ENCODE data around the gene NFIB.

NFIB gene

DNA sequence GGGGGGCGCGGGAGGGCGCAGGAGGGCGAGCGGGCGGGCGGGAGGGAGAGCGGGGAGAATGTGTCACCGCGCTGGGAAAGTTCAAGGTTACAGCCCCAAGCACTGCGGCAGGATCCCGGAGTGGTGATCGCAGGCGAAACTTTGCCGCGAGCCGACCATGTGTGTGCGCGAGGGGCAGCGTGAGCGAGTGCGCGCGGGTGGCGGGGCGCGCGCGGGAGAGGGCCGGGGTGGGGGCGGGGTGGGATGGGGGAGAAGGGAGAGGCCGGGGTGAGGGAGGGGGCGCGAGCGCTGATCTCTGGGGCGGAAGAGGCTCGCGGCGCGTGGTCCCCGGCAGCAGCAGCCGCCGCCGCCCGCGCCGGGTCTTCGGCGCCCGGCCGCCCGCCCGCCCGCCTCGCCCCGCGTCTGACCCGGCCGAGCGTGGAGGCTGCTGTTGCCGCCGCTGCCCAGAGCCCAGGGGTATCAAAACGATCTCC is at the start of gene NFIB:
Gene NFIB (minus strand): TSS at position 191 of the 473 bp plus-strand sequence. CDS start 630 bp downstream, outside the sequence.
- no peaks in the 10 kb centered on the region for H3K9me3 ChIP-seq (ENCODE audit: low read length)
- H3K27me3 ChIP-seq (ENCODE audit: insufficient read depth, low read length) = no peaks in the 10 kb centered on the region
- H3K36me3 ChIP-seq (ENCODE audit: insufficient read depth, low read length) = no peaks in the 10 kb centered on the region
- peak within 1 kb of the TSS; percentile 97 for H2AFZ ChIP-seq (ENCODE audit: low read depth, low read length)
- peak within 1 kb of the TSS; percentile 93 for H3K4me3 ChIP-seq (ENCODE audit: low read length)
- peaks cover 40% of the 10 kb centered on the region for H3K4me1 ChIP-seq (ENCODE audit: insufficient read depth, low read length)

GRCh38 chr9:14362175-14362574 is 48.2 kb upstream of the NFIB start:
- no peak overlapping the region for H3K4me3 ChIP-seq (ENCODE audit: low read length)

DNA sequence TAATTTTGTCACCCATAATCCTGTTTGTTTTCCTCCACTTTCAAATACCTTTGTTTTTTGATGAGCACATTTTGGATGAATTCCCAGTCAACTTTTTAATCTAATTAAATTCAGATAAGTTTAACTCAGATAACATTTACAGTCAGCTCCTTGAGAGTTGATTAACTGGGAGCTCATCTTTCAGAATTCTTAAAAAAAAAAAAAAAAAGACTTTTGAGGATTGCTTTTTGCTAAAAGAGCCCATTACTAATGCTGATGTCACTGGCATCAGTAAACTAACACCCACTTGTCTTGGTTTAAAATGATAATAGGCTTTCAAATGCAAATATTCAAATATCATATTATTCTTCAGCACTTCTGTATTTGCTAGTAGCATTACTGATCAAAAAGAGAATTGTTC is 47.1 kb upstream of the NFIB start:
- Histone ChIP-seq H3K27me3 (ENCODE audit: insufficient read depth, low read length) (no peaks in the 10 kb centered on the region), H2AFZ (ENCODE audit: low read depth, low read length) (no peak overlapping the region), H3K9me3 (ENCODE audit: low read length) (no peaks in the 10 kb centered on the region), H3K36me3 (ENCODE audit: insufficient read depth, low read length) (no peaks in the 10 kb centered on the region), H3K4me1 (ENCODE audit: insufficient read depth, low read length) (no peaks in the 10 kb centered on the region), H3K4me3 (ENCODE audit: low read length) (no peak overlapping the region)

More at GRCh38 chr9:14362175-14362574, 48.2 kb upstream of the NFIB start:
- Histone ChIP-seq H2AFZ (ENCODE audit: low read depth, low read length) (no peak overlapping the region), H3K27me3 (ENCODE audit: insufficient read depth, low read length) (no peaks in the 10 kb centered on the region), H3K4me1 (ENCODE audit: insufficient read depth, low read length) (no peaks in the 10 kb centered on the region), H3K36me3 (ENCODE audit: insufficient read depth, low read length) (no peaks in the 10 kb centered on the region), H3K9me3 (ENCODE audit: low read length) (no peaks in the 10 kb centered on the region)

DNA sequence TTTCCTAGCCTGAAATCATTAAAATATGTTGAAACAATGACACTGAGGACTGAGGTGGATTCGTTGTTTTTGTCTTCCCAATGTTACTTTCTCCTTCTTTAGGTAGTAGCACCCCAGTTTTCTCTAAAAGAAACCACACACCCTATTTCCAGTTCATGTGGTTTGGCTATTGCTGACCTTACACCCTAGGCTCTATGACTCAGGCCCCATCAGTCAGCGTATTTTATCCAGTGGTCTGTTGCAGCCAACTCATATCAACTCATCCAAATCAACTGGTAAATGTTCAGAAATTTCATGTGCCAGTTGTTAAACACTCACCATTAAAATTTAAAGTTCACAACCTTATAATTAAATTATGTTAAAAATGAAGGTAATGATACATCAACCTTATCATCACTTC is 44.6 kb upstream of the NFIB start:
- Histone ChIP-seq H3K4me3 (ENCODE audit: low read length) (no peak overlapping the region), H3K4me1 (ENCODE audit: insufficient read depth, low read length) (peaks cover 7% of the 10 kb centered on the region), H3K9me3 (ENCODE audit: low read length) (no peaks in the 10 kb centered on the region), H2AFZ (ENCODE audit: low read depth, low read length) (no peak overlapping the region), H3K36me3 (ENCODE audit: insufficient read depth, low read length) (no peaks in the 10 kb centered on the region), H3K27me3 (ENCODE audit: insufficient read depth, low read length) (no peaks in the 10 kb centered on the region)

GRCh38 chr9:14356351-14357265 is 42.7 kb upstream of the NFIB start:
- peaks cover 7% of the 10 kb centered on the region for H3K4me1 ChIP-seq (ENCODE audit: insufficient read depth, low read length)
- no peak overlapping the region for H2AFZ ChIP-seq (ENCODE audit: low read depth, low read length)
- H3K4me3 ChIP-seq (ENCODE audit: low read length) = no peak overlapping the region
- no peaks in the 10 kb centered on the region for H3K36me3 ChIP-seq (ENCODE audit: insufficient read depth, low read length)
- peaks cover 5% of the 10 kb centered on the region for H3K27me3 ChIP-seq (ENCODE audit: insufficient read depth, low read length)
- H3K9me3 ChIP-seq (ENCODE audit: low read length) = no peaks in the 10 kb centered on the region

GRCh38 chr9:14354201-14354600 is 40.3 kb upstream of the NFIB start:
- Histone ChIP-seq H3K9me3 (ENCODE audit: low read length) (no peaks in the 10 kb centered on the region), H3K27me3 (ENCODE audit: insufficient read depth, low read length) (peaks cover 29% of the 10 kb centered on the region), H2AFZ (ENCODE audit: low read depth, low read length) (peak overlapping the region; percentile 73), H3K36me3 (ENCODE audit: insufficient read depth, low read length) (no peaks in the 10 kb centered on the region), H3K4me3 (ENCODE audit: low read length) (no peak overlapping the region), H3K4me1 (ENCODE audit: insufficient read depth, low read length) (peaks cover 18% of the 10 kb centered on the region)

GRCh38 chr9:14353222-14354056 is 39.5 kb upstream of the NFIB start:
- H3K36me3 ChIP-seq (ENCODE audit: insufficient read depth, low read length) = no peaks in the 10 kb centered on the region
- H3K27me3 ChIP-seq (ENCODE audit: insufficient read depth, low read length) = peaks cover 37% of the 10 kb centered on the region
- no peaks in the 10 kb centered on the region for H3K9me3 ChIP-seq (ENCODE audit: low read length)
- peak overlapping the region; percentile 19 for H3K4me3 ChIP-seq (ENCODE audit: low read length)
- peak overlapping the region; percentile 73 for H2AFZ ChIP-seq (ENCODE audit: low read depth, low read length)
- peaks cover 26% of the 10 kb centered on the region for H3K4me1 ChIP-seq (ENCODE audit: insufficient read depth, low read length)

DNA sequence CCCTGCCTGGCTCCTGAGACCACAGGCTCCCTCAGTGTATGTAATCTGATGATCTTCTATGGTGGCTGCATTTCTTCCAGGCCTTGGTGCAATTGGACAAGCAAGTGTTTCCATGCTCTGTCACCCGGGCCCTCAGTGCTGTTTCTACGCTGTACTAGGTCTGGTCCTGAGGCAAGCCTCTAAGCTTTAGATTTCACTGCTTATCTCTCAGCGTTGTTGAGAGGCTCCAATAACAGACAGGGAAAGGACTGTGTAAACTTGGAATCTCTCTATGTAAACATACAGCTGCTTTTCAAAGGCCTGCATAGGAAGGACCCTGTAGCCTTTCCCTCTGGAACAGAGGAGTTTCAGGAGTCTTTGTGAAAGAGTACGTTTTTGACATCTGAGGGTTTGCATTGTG is 38.6 kb upstream of the NFIB start:
- H3K9me3 ChIP-seq (ENCODE audit: low read length) = no peaks in the 10 kb centered on the region
- no peak overlapping the region for H2AFZ ChIP-seq (ENCODE audit: low read depth, low read length)
- peaks cover 46% of the 10 kb centered on the region for H3K27me3 ChIP-seq (ENCODE audit: insufficient read depth, low read length)
- H3K4me3 ChIP-seq (ENCODE audit: low read length) = no peak overlapping the region
- peaks cover 35% of the 10 kb centered on the region for H3K4me1 ChIP-seq (ENCODE audit: insufficient read depth, low read length)
- no peaks in the 10 kb centered on the region for H3K36me3 ChIP-seq (ENCODE audit: insufficient read depth, low read length)

DNA sequence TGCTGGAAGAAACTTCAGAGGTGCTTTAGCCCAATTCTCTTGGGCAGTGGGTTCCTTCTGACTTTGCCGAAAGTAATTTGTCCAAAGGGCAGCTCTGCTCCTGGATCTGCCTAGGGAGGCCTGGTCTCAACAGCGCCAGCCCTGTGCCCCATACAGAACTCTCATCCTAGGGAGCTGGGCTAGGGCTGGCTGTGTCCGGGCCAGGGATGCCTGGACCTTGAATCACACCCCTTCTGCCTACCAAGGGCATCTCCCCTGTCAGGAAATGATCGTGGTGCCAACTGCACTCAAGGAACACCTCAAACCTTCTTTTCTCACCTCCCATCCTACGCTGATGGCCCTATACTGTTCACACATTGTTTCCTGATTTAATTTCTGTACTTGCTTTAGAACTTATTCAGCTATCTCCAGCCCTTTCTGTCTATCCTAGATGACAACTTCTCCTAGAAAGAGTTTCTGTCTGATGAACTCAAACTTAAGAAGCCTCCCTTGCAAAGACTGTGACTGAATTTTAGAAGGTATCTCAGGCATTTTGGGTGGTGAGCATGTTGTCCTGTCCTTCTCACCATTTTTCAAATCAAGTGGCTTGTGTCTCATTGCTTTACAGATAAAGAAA is 37.4 kb upstream of the NFIB start:
- peaks cover 47% of the 10 kb centered on the region for H3K4me1 ChIP-seq (ENCODE audit: insufficient read depth, low read length)
- no peaks in the 10 kb centered on the region for H3K36me3 ChIP-seq (ENCODE audit: insufficient read depth, low read length)
- no peak overlapping the region for H2AFZ ChIP-seq (ENCODE audit: low read depth, low read length)
- no peak overlapping the region for H3K4me3 ChIP-seq (ENCODE audit: low read length)
- H3K27me3 ChIP-seq (ENCODE audit: insufficient read depth, low read length) = peaks cover 58% of the 10 kb centered on the region
- no peaks in the 10 kb centered on the region for H3K9me3 ChIP-seq (ENCODE audit: low read length)

- no peak overlapping the region for H2AFZ ChIP-seq (ENCODE audit: low read depth, low read length)
- peaks cover 63% of the 10 kb centered on the region for H3K27me3 ChIP-seq (ENCODE audit: insufficient read depth, low read length)
- no peak overlapping the region for H3K4me3 ChIP-seq (ENCODE audit: low read length)
- H3K4me1 ChIP-seq (ENCODE audit: insufficient read depth, low read length) = peaks cover 53% of the 10 kb centered on the region
- H3K9me3 ChIP-seq (ENCODE audit: low read length) = no peaks in the 10 kb centered on the region
- no peaks in the 10 kb centered on the region for H3K36me3 ChIP-seq (ENCODE audit: insufficient read depth, low read length)
Observed at GRCh38 chr9:14350754-14351153, 36.8 kb upstream of the NFIB start.

DNA sequence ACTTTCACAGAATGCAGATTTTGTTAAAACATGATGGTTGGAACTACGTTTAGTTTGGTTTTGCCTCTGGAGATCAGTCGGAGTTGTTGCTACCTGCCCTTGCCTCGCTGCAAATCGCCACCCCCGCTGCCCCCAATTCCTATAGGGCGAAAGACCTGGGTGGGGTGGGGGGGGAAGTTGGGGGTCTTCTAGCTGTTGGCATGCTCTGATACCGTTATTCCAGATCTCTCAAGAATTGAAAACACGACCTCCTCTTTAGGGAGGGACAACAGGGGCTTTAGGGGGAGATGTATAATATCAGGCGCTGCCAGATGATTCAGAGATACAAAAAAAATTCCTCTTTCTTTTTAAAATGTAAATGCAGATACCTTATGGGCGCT is 36.4 kb upstream of the NFIB start:
- H3K27me3 ChIP-seq (ENCODE audit: insufficient read depth, low read length) = peaks cover 68% of the 10 kb centered on the region
- peaks cover 57% of the 10 kb centered on the region for H3K4me1 ChIP-seq (ENCODE audit: insufficient read depth, low read length)
- no peak overlapping the region for H2AFZ ChIP-seq (ENCODE audit: low read depth, low read length)
- no peak overlapping the region for H3K4me3 ChIP-seq (ENCODE audit: low read length)
- H3K9me3 ChIP-seq (ENCODE audit: low read length) = no peaks in the 10 kb centered on the region
- H3K36me3 ChIP-seq (ENCODE audit: insufficient read depth, low read length) = no peaks in the 10 kb centered on the region

DNA sequence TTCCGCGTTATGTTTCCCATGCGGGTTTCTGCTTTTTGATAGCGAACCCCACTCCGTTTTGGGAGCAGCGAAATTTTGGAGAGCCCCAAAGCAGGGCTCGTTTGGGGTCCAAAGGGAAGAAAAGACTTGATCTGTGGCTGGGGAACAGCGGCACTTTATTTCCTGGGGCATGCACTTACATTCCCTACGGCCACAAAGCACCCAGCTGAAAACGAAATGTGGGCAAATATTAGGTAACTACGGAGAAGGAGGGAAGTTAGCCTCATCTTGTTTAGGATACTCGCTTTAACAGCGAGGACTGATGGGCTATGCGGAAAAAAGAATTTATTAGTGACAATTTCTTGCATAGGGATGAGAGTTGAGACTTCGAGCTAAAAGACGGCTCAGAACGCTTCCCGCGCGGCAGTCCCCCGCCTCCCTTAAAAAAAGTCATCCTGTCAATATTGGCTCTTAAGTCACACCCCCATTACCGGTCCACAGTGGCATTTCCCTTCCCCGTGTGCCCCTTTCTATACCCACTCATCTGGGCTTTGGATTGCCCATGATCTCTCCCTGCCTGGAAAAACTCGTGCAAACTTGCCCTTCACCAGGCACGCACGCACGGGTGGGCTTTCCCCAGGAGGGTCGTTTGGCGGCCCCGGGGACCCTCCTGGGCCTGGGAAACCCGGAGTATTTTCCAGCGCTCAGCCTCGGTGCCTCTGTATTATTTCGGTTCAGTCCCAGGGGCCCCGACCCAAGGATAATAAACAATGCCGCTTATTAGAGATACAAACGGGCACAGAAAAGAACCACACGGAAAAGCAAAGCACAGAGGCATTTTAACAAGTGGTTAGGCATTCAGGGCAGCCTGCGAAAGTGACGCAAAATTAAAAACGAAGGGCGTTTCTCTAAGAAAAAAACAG is 35.8 kb upstream of the NFIB start:
- Histone ChIP-seq H3K36me3 (ENCODE audit: insufficient read depth, low read length) (no peaks in the 10 kb centered on the region), H3K9me3 (ENCODE audit: low read length) (no peaks in the 10 kb centered on the region), H3K4me1 (ENCODE audit: insufficient read depth, low read length) (peaks cover 63% of the 10 kb centered on the region), H3K27me3 (ENCODE audit: insufficient read depth, low read length) (peaks cover 74% of the 10 kb centered on the region), H3K4me3 (ENCODE audit: low read length) (no peak overlapping the region), H2AFZ (ENCODE audit: low read depth, low read length) (no peak overlapping the region)

All from neuron (in vitro differentiated cells).